Effector memory CD4-positive, alpha-beta T cell (primary cell): ENCODE measurements around the gene TCF7L2.

Source experiments
- DNase-seq, 3 donors: peaks; one replicate each; pipeline ENCODE4 v3.0.0-alpha.2; 2020
- H3K27ac ChIP-seq: 2 replicates; pipeline ENCODE4 v1.7.0; 2013; ENCODE audit warnings: mild to moderate bottlenecking, low read length, moderate library complexity; ENCODE audit not compliant: insufficient read depth, poor library complexity, severe bottlenecking
- H3K27me3 ChIP-seq: replicated peaks from 2 replicates; pipeline ENCODE4 v1.7.0; 2013; ENCODE audit warnings: mild to moderate bottlenecking, low read length; ENCODE audit not compliant: insufficient read depth, control insufficient read depth, poor library complexity, severe bottlenecking
- H3K36me3 ChIP-seq: 2 replicates; pipeline ENCODE4 v1.7.0; 2013; ENCODE audit warnings: mild to moderate bottlenecking, low read length, moderate library complexity; ENCODE audit not compliant: control insufficient read depth, insufficient read depth
- H3K4me1 ChIP-seq: 2 replicates; pipeline ENCODE4 v1.7.0; 2013; ENCODE audit warnings: low read length, mild to moderate bottlenecking; ENCODE audit not compliant: control insufficient read depth, insufficient read depth, poor library complexity, severe bottlenecking
- H3K4me3 ChIP-seq: 2 replicates; pipeline ENCODE4 v1.7.0; 2013; ENCODE audit warnings: low read length, low read depth, mild to moderate bottlenecking; ENCODE audit not compliant: insufficient read depth, poor library complexity, severe bottlenecking
- H3K9me3 ChIP-seq: 2 replicates; pipeline ENCODE4 v1.7.0; 2013; ENCODE audit warnings: mild to moderate bottlenecking, low read length, moderate library complexity; ENCODE audit not compliant: control insufficient read depth

TCF7L2 gene

DNA sequence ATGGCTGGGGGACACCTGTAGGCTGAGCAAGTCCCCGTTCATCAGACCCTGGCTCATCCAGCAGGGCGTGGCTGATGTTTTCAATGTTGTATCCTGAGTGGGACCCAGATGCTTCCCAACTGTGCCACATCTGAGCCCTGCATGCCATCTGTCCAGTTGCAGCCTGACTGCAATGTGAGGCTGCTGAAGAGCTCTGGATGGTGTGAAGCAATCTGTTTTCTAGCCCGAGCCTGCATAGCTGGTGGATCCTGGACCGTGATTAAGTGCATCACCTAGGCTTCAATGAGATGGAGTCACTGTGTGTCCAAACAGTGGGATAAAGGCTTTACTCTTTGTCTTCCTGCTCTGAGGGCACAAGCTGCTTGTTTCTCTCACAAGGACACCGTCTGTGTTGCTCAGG lies 99.8 kb downstream of the TCF7L2 start:
- Histone ChIP-seq H3K4me3 (no peak overlapping the region), H3K9me3 (no peaks in the 10 kb centered on the region), H3K27ac (no peak overlapping the region), H3K27me3 (no peaks in the 10 kb centered on the region), H3K36me3 (no peaks in the 10 kb centered on the region), H3K4me1 (no peaks in the 10 kb centered on the region)
- no peak for DNase-seq

DNA sequence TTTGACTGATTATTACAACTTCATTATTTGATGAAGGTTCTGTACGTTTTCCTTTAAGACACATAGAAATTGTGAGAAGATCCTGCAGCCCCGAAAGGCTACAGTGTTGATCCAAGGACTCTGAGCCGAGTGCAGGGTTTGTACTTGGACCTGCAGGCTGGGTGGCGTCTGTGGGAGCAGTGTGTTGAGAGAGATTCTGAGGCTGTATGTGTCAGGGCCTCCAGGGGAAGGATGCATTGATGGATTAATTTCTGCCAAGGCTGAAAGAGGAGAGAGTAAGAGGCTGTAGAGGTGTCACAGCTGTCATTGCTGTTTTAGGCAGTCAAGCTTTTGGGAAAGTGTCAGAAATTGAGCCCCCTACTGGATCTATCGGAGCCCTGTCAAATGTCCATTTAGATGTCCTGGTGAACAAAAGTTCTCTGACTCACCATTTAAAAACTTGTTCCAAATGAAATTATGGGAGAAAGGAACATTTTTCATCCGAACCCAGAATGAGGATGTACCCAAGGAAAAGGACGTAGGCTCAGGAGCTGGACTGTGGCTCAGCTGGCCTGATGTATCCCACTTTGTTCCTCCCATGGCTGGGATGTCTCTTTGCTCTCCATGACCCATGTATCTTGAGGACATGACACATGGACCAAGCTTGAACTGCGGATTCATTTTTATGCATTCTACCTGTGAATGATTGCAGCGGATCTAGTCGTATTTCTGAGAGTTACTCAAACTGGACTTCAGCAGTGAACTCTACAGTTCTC lies 102.2 kb downstream of the TCF7L2 start:
- no peaks in the 10 kb centered on the region for H3K27me3 ChIP-seq
- no peak for DNase-seq
- no peaks in the 10 kb centered on the region for H3K9me3 ChIP-seq
- no peak overlapping the region for H3K4me3 ChIP-seq
- no peaks in the 10 kb centered on the region for H3K36me3 ChIP-seq
- no peak overlapping the region for H3K27ac ChIP-seq
- H3K4me1 ChIP-seq: no peaks in the 10 kb centered on the region

DNA sequence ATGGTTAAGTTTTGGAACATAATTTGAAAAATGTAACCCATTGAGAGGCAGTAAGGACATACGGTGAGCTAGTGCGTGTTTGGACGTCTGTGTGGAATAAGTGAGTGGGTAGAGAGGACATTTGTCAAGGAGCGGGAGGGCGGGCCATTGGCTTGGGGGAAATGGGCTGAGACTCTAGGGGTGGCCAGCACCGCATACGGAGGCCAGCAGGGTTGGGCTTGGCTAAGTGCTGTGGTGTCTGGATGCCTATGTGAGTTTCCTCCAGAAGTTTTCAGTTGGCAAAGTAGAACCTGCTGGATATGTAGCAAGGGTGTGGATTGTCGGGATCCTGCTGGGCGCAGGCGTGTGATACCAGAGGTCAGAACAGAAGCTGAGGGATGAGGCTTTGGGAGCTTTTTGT lies 103.0 kb downstream of the TCF7L2 start:
- H3K4me3 ChIP-seq: no peak overlapping the region
- no peaks in the 10 kb centered on the region for H3K9me3 ChIP-seq
- no peak for DNase-seq
- H3K27ac ChIP-seq: no peak overlapping the region
- H3K27me3 ChIP-seq: no peaks in the 10 kb centered on the region
- H3K4me1 ChIP-seq: no peaks in the 10 kb centered on the region
- no peaks in the 10 kb centered on the region for H3K36me3 ChIP-seq

DNA sequence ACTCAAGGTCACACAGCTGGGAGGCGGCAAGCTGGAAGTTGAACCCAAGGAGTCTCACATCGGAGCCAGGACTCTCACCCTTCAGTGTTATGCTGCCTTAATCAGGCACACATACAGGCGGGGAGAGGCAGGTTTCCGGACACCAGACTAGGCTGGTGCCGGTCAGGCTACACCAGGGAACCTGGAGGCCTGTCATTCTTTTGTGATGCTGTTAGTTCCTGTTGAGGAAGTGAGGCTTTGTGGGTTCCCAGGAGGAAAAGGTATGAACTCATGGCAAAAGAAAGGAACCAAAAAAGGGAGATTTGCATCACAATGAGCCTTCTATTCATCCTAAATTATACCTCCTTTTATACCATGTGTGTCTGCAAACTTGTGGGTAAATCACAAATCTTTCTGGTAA lies 103.8 kb downstream of the TCF7L2 start:
- no peak overlapping the region for H3K27ac ChIP-seq
- no peak for DNase-seq
- no peaks in the 10 kb centered on the region for H3K36me3 ChIP-seq
- no peak overlapping the region for H3K4me3 ChIP-seq
- no peaks in the 10 kb centered on the region for H3K27me3 ChIP-seq
- H3K4me1 ChIP-seq: no peaks in the 10 kb centered on the region
- no peaks in the 10 kb centered on the region for H3K9me3 ChIP-seq

DNA sequence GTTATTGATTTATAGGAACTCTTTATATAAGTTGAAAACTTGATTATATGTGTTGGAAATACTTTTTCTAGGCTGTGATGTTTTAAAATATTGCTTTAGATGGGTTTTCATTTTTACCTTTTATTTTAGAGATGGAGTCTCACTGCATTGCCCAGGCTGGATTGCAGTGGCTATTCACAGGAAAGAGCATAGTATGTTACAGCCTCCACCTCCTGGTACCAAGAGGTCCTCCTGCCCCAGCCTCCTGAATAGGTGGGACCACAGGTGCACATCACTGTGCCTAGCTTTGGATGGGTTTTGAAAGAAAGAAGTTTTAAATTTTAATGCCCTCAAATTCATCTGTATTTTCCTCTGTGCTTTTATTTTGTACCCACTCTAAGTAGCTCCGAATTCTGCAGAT lies 105.4 kb downstream of the TCF7L2 start:
- H3K27ac ChIP-seq: no peak overlapping the region
- H3K4me1 ChIP-seq: peaks cover 4% of the 10 kb centered on the region
- H3K27me3 ChIP-seq: no peaks in the 10 kb centered on the region
- no peaks in the 10 kb centered on the region for H3K36me3 ChIP-seq
- no peak overlapping the region for H3K4me3 ChIP-seq
- no peak for DNase-seq
- no peaks in the 10 kb centered on the region for H3K9me3 ChIP-seq

DNA sequence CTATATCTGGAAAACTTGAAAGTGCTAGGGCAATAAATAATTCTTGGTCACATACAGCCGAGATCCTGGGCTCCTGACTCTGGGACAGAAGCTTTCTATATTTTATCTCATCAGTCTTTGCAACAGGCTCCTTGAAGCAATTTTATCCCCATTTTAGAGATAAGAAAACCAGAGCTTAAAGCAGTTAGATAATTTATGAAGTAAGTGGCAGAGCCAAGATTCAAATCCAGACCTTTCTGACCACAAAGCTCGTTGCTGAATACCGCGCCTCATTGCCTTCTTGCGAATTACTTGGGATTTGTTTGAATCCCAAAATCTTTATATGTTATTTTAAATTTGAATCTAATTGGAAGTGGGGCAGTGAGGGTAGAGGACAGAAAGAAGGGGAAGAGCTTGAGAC lies 106.0 kb downstream of the TCF7L2 start:
- Histone ChIP-seq H3K4me3 (no peak overlapping the region), H3K36me3 (no peaks in the 10 kb centered on the region), H3K9me3 (no peaks in the 10 kb centered on the region), H3K4me1 (peaks cover 4% of the 10 kb centered on the region), H3K27ac (no peak overlapping the region), H3K27me3 (no peaks in the 10 kb centered on the region)
- DNase-seq: no peak

DNA sequence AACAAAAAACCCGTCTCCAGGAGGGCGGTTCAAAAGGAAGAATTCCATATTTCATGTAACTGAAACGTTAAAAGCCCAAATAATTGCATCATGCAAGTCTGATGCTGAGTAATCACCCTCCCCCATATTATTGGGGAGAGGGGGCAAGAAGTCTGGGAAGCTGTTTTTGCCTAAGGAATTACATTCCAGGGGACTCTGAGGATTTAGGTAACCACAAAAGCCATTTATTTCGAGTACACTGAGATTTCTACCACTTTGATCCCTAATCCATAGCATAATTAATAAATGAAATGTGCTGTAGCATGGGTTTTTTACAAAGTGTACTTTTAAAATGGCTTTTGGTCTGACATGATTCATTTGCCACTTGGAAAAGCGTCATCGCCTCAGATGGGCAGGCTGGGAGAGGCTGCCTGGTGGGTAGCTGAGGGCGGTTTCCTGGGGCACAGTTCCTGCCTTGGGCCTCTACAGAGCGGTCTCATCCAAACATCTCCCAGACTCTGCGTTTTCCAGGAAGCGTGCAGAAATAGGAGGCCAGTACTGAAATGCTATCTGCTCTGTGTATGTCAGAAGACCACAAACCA lies 106.5 kb downstream of the TCF7L2 start:
- H3K4me3 ChIP-seq: no peak overlapping the region
- no peaks in the 10 kb centered on the region for H3K27me3 ChIP-seq
- H3K4me1 ChIP-seq: peaks cover 4% of the 10 kb centered on the region
- no peaks in the 10 kb centered on the region for H3K9me3 ChIP-seq
- no peak for DNase-seq
- H3K36me3 ChIP-seq: no peaks in the 10 kb centered on the region
- H3K27ac ChIP-seq: no peak overlapping the region

DNA sequence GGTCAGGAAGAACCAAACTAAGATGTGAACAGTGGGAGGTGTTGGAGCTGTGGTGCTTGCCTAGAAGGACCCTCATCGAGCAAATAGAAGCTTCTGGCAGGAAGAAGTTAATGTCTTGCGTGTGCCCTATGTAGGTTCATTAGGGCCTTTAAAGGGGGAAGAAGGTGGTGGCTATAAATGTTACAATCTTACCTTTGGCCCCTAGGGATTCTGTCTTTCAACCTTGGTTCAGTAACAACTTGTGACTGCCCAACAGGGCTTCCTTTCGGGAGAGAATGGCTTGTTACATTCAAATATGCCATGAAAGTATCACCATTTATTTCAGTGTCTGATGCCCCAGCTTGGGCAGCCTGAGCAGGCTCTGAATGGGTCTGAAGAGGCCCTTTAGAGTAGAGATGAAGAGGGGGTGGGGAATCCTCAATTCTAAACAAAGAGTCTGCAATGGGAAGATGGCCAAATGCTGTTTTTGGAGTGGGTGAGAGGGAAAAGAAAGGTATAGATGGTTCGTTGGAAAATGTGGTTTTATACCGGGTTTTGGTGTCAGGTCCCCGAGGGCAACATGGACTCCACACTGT lies 108.0 kb downstream of the TCF7L2 start:
- no peak overlapping the region for H3K27ac ChIP-seq
- no peak overlapping the region for H3K4me3 ChIP-seq
- H3K36me3 ChIP-seq: no peaks in the 10 kb centered on the region
- no peak for DNase-seq
- H3K4me1 ChIP-seq: peaks cover 4% of the 10 kb centered on the region
- H3K27me3 ChIP-seq: no peaks in the 10 kb centered on the region
- H3K9me3 ChIP-seq: no peaks in the 10 kb centered on the region

DNA sequence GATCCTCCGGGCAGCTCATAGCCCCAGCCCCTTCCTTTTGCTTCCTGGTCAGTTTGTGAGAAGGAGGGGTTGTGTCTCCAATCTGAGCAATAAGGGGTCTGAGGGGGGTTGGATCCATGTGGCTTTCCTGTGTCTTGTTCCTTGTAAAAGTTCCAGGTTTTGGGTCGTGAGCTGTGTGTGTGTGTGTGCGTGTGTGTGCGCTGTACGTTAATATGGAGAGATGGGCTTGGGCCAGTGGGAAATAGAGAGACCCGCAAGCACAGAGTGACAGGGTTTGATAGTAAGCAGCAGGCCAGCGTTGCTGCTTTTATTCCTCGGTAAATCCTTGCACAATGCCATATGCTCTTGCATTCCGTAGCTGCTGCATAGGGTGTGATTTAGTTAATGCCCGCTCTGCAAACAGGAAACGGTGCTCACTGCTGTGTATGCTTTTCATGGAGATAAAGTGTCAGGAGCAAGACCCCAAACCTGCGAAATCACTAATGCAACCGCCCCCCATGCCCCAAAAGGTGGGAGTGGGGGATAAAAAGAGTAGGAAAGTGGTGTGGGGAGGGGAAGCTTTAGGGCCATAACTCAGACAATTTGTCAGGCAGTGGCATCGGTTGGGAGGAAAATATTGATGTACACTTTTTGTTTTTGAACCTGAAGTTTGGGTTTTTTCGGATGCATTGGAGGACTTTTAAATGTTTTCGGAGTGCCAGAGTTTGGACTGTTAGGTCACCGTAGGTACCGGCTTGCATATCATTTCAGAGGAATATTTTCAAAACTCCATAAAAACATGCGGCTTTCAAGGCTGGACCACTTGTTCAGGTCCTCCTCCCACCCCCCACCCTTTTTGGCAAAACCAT lies 108.7 kb downstream of the TCF7L2 start:
- Histone ChIP-seq H3K4me1 (peaks cover 4% of the 10 kb centered on the region), H3K9me3 (no peaks in the 10 kb centered on the region), H3K27ac (no peak overlapping the region), H3K36me3 (no peaks in the 10 kb centered on the region), H3K4me3 (no peak overlapping the region), H3K27me3 (no peaks in the 10 kb centered on the region)
- no peak for DNase-seq

DNA sequence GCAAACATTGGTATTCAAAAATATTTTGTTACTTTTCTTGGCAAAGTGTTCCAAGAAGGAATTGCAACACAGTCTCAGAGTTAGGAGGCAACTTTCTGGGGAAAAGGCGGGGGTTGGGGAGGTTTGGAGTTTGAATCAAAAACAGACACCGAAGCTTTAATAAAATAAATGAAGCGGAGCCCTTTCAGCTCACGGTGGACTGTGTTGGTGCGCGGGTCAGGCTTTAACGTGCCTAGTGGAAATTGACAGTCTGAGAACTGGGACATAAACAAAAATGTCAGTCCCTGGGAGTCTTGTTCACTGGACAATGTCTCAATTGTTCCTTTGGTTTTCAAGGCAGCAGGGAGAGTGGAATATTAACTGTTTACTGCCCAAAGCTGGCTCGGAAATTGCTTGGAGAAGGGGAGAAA lies 109.3 kb downstream of the TCF7L2 start:
- DNase-seq: no peak
- no peaks in the 10 kb centered on the region for H3K36me3 ChIP-seq
- no peaks in the 10 kb centered on the region for H3K27me3 ChIP-seq
- no peak overlapping the region for H3K4me3 ChIP-seq
- peaks cover 4% of the 10 kb centered on the region for H3K4me1 ChIP-seq
- no peak overlapping the region for H3K27ac ChIP-seq
- H3K9me3 ChIP-seq: no peaks in the 10 kb centered on the region
